ENCODE data around the gene ADCY9.

The ADCY9 gene

GRCh38 chr16:3924763-3925162 lies 191.5 kb downstream of the ADCY9 start:
- no peak for DNase-seq (ENCODE audit: low read depth in 1 of 2, low spot score in 1 of 2)

- DNase-seq (ENCODE audit: low read depth in 1 of 2, low spot score in 1 of 2) = no peak
Observed at GRCh38 chr16:3922241-3922640, 194.0 kb downstream of the ADCY9 start.

- DNase-seq (ENCODE audit: low read depth in 1 of 2, low spot score in 1 of 2) = no peak
Observed at GRCh38 chr16:3920206-3920605, 196.0 kb downstream of the ADCY9 start.

- no peak for DNase-seq (ENCODE audit: low read depth in 1 of 2, low spot score in 1 of 2)
Observed at GRCh38 chr16:3919413-3919812, 196.8 kb downstream of the ADCY9 start.

GRCh38 chr16:3915426-3916260 lies 200.6 kb downstream of the ADCY9 start:
- no peak for DNase-seq (ENCODE audit: low read depth in 1 of 2, low spot score in 1 of 2)

GRCh38 chr16:3912897-3913296 lies 203.3 kb downstream of the ADCY9 start:
- no peak for DNase-seq (ENCODE audit: low read depth in 1 of 2, low spot score in 1 of 2)
